HG03135 (cell line): Measurements from ENCODE around the gene NPIPA7.
"Not testable (repeated sequence)": the region's sequence is repeated elsewhere in the genome, so short reads cannot be mapped to it uniquely, and the experiment has no call there.

Experiments
- ATAC-seq: cut with Tn5 transposase; IDR thresholded peaks from one replicate; pipeline ENCODE4 v1.9.1; 2021; ENCODE audit warnings: mild to moderate bottlenecking, moderate library complexity; ENCODE audit not compliant: unreplicated experiment

NPIPA7 gene

GRCh38 chr16:16378840-16379239 lies at the start of gene NPIPA7:
NPIPA7 (plus strand) TSS chr16:16379140; CDS start chr16:16379245, 105 bp downstream.
- ATAC-seq, result not testable (repeated sequence)

GRCh38 chr16:16331466-16331865 lies 47.5 kb upstream of the NPIPA7 start:
- ATAC-seq, result not testable (repeated sequence)

GRCh38 chr16:16357556-16357955 lies 21.4 kb upstream of the NPIPA7 start:
- not testable (repeated sequence) for ATAC-seq

GRCh38 chr16:16358539-16359240 lies 20.2 kb upstream of the NPIPA7 start:
- ATAC-seq, result not testable (repeated sequence)

- not testable (repeated sequence) for ATAC-seq
Observed at GRCh38 chr16:16363595-16363994, 15.3 kb upstream of the NPIPA7 start.

- not testable (repeated sequence) for ATAC-seq
Observed at GRCh38 chr16:16364100-16364499, 14.8 kb upstream of the NPIPA7 start.

GRCh38 chr16:16364701-16365100 lies 14.2 kb upstream of the NPIPA7 start:
- not testable (repeated sequence) for ATAC-seq

GRCh38 chr16:16365319-16365718 lies 13.6 kb upstream of the NPIPA7 start:
- not testable (repeated sequence) for ATAC-seq

- ATAC-seq, result not testable (repeated sequence)
Observed at GRCh38 chr16:16365851-16366250, 13.1 kb upstream of the NPIPA7 start.

- not testable (repeated sequence) for ATAC-seq
Observed at GRCh38 chr16:16366552-16367284, 12.2 kb upstream of the NPIPA7 start.

- not testable (repeated sequence) for ATAC-seq
Observed at GRCh38 chr16:16367285-16367628, 11.7 kb upstream of the NPIPA7 start.

- ATAC-seq, result not testable (repeated sequence)
Observed at GRCh38 chr16:16369081-16369856, 9.7 kb upstream of the NPIPA7 start.

GRCh38 chr16:16371136-16371735 lies 7.7 kb upstream of the NPIPA7 start:
- not testable (repeated sequence) for ATAC-seq

- not testable (repeated sequence) for ATAC-seq
Observed at GRCh38 chr16:16374192-16374591, 4.7 kb upstream of the NPIPA7 start.

- ATAC-seq, result not testable (repeated sequence)
Observed at GRCh38 chr16:16399685-16400084, 20.7 kb downstream of the NPIPA7 start.

- ATAC-seq, result not testable (repeated sequence)
Observed at GRCh38 chr16:16402333-16402732, 23.4 kb downstream of the NPIPA7 start.

GRCh38 chr16:16404283-16404682 lies 25.3 kb downstream of the NPIPA7 start:
- ATAC-seq, result not testable (repeated sequence)

GRCh38 chr16:16405421-16405820 lies 26.5 kb downstream of the NPIPA7 start:
- ATAC-seq, result not testable (repeated sequence)

GRCh38 chr16:16408430-16408829 lies 29.5 kb downstream of the NPIPA7 start:
- ATAC-seq, result not testable (repeated sequence)

- ATAC-seq, result not testable (repeated sequence)
Observed at GRCh38 chr16:16413773-16414172, 34.8 kb downstream of the NPIPA7 start.

- ATAC-seq, result not testable (repeated sequence)
Observed at GRCh38 chr16:16417071-16417470, 38.1 kb downstream of the NPIPA7 start.
